ENCODE measurements around the gene NHEJ1.

- TF ChIP-seq CTCF (IDR thresholded peaks at IDR 0.05; ENCODE audit: low read depth, low read length, poor library complexity, severe bottlenecking): no peak
- TF ChIP-seq EZH2phosphoT487 (IDR thresholded peaks at IDR 0.05; ENCODE audit: borderline replicate concordance, low read length): no peak
Measured at GRCh38 chr2:219198974-219199373, 38.4 kb upstream of the NHEJ1 start.

Measured in DOHH2 (cell line).